Endothelial cell of umbilical vein (primary cell): Measurements from ENCODE around the gene FHIP1B. TPM values are rescaled to one million over a fixed set of nuclear protein-coding genes. Genes with fewer than 3 reads are reported as not detected.

Experiments
- BruUV-seq: library from RNA; stranded (reverse); fragments of 400-500 nt; replicated peaks from 2 replicates; lab custom pipeline; 2021; lab: Mats Ljungman, UMichigan
- CTCF ChIA-PET: fragments of 300-600, 350-600 bp; sonication (Branson Sonifier 250); formaldehyde crosslinking; loops from one replicate; lab custom pipeline; 2021; ENCODE audit warnings: antibody characterized with exemption, inconsistent platforms; lab: Charles Lee
- POLR2A ChIA-PET: fragments of 300-600, 350-600 bp; sonication (Branson Sonifier 250); formaldehyde crosslinking; loops from one replicate; lab custom pipeline; 2021; ENCODE audit warnings: antibody characterized with exemption, inconsistent platforms; lab: Charles Lee
- DNase-seq: peaks from one replicate; pipeline ENCODE4 v3.0.0-alpha.2; 2011; ENCODE audit warnings: low read depth, low spot score
- FAIRE-seq: peaks from 2 replicates; lab custom pipeline; 2011; peaks lifted over from hg19 to GRCh38; lab: Jason Lieb, UNC
- H2AFZ ChIP-seq: 2 replicates; pipeline ENCODE4 v1.6.0; 2012; ENCODE audit warnings: low read depth, low read length, control low read depth, inconsistent platforms
- H3K27ac ChIP-seq: 2 replicates; pipeline ENCODE4 v1.5.1; 2011; ENCODE audit warnings: low read depth, mild to moderate bottlenecking, control low read depth, low read length, moderate library complexity; ENCODE audit not compliant: insufficient read depth
- H3K27me3 ChIP-seq, 2 experiments: 2 replicates each; pipeline versions ENCODE4 v1.6.0 to v1.6.1; 2011; ENCODE audit warnings: low read length in 2 of 2, mixed read lengths in 1 of 2; ENCODE audit not compliant: control insufficient read depth in 2 of 2, insufficient read depth in 2 of 2
- H3K36me3 ChIP-seq, 2 experiments: 2 replicates in 1 of 2; 3 replicates in 1 of 2; pipeline ENCODE4 v1.5.1; 2011; ENCODE audit warnings: low read length in 2 of 2, mild to moderate bottlenecking in 1 of 2, moderate library complexity in 1 of 2; ENCODE audit not compliant: control insufficient read depth in 2 of 2, insufficient read depth in 2 of 2; ENCODE audit errors: extremely low read depth in 1 of 2
- H3K4me1 ChIP-seq: 3 replicates; pipeline ENCODE4 v1.5.1; 2011; ENCODE audit warnings: mild to moderate bottlenecking, low read length; ENCODE audit not compliant: control insufficient read depth, insufficient read depth; ENCODE audit errors: extremely low read depth
- H3K4me2 ChIP-seq: 2 replicates; pipeline ENCODE4 v1.6.1; 2011; ENCODE audit warnings: low read length, control low read depth, mixed read lengths; ENCODE audit not compliant: insufficient read depth
- H3K4me3 ChIP-seq, 3 experiments: fragments of 200-600 bp in 1 of 3; sonication (generic), shearing (Covaris generic) in 1 of 3; replicated peaks in 1 of 3; 2 replicates each; pipeline ENCODE4 v1.5.1; 2011 to 2016; ENCODE audit warnings: control low read depth in 3 of 3, low read length in 3 of 3, mild to moderate bottlenecking in 2 of 3, inconsistent platforms in 1 of 3, low read depth in 1 of 3, moderate library complexity in 1 of 3; ENCODE audit not compliant: insufficient read depth in 1 of 3
- H3K79me2 ChIP-seq: 2 replicates; pipeline ENCODE4 v1.6.0; 2012; ENCODE audit warnings: low read length, inconsistent platforms; ENCODE audit not compliant: control insufficient read depth, insufficient read depth
- H3K9ac ChIP-seq: replicated peaks from 2 replicates; pipeline ENCODE3; 2011; ENCODE audit warnings: low read length, control low read depth; ENCODE audit not compliant: insufficient read depth; ENCODE audit errors: extremely low read depth
- H3K9me1 ChIP-seq: replicated peaks from 3 replicates; pipeline ENCODE4 v1.6.0; 2011; ENCODE audit warnings: mild to moderate bottlenecking, low read length; ENCODE audit not compliant: control insufficient read depth, insufficient read depth; ENCODE audit errors: extremely low read depth
- H3K9me3 ChIP-seq: replicated peaks from 2 replicates; pipeline ENCODE4 v1.5.1; 2012; ENCODE audit warnings: low read length, inconsistent platforms; ENCODE audit not compliant: control insufficient read depth, insufficient read depth
- H4K20me1 ChIP-seq: replicated peaks from 2 replicates; pipeline ENCODE3; 2011; ENCODE audit warnings: mild to moderate bottlenecking, low read length; ENCODE audit not compliant: control insufficient read depth, insufficient read depth; ENCODE audit errors: extremely low read depth
- EZH2 ChIP-seq: IDR thresholded peaks from 2 replicates; pipeline ENCODE4 v1.6.1; 2012; ENCODE audit warnings: borderline replicate concordance, low read depth, mild to moderate bottlenecking, moderate library complexity, low read length, inconsistent platforms; ENCODE audit not compliant: severe bottlenecking
- FOS ChIP-seq: IDR thresholded peaks from 2 replicates; pipeline ENCODE4 v1.6.1; 2011; ENCODE audit warnings: mild to moderate bottlenecking, low read length, moderate library complexity, borderline replicate concordance; ENCODE audit not compliant: insufficient read depth
- GATA2 ChIP-seq: IDR thresholded peaks from 2 replicates; pipeline ENCODE4 v1.7.0; 2011; ENCODE audit warnings: low read depth, mild to moderate bottlenecking, moderate library complexity, mixed read lengths, low read length; ENCODE audit not compliant: insufficient read length, insufficient read depth
- JUN ChIP-seq: IDR thresholded peaks from 2 replicates; pipeline ENCODE4 v1.6.1; 2011; ENCODE audit warnings: borderline replicate concordance, low read depth; ENCODE audit not compliant: insufficient read length, insufficient read depth
- MYC ChIP-seq: IDR thresholded peaks from one replicate; pipeline ENCODE4 v1.6.1; 2011; ENCODE audit warnings: mild to moderate bottlenecking, low read depth, low read length
- POLR2A ChIP-seq: IDR thresholded peaks from 2 replicates; pipeline ENCODE4 v1.6.1; 2012; ENCODE audit warnings: low read depth, mild to moderate bottlenecking, control low read depth, low read length
- POLR2AphosphoS5 ChIP-seq: IDR thresholded peaks from 2 replicates; pipeline ENCODE4 v1.6.1; 2012; ENCODE audit warnings: low read depth, mild to moderate bottlenecking, control low read depth, low read length, moderate library complexity; ENCODE audit not compliant: insufficient read depth
- dilution Hi-C: fragments of 300-500 bp; cut with MboI; formaldehyde crosslinking; loops from one replicate; pipeline ENCODE4 v1.15.0; 2019; ENCODE audit warnings: low sequenced_read_pairs; ENCODE audit not compliant: extremely low pct_ligation_motif_present
- intact Hi-C: fragments of 100-400 bp; cut with micrococcal nuclease; formaldehyde crosslinking; loops from one replicate; pipeline ENCODE4 v1.10.0; 2022
- polyA plus RNA-seq, 4 experiments: library from polyadenylated mRNA; depleted of rRNA in 3 of 4; stranded (reverse) in 3 of 4; unstranded in 1 of 4; fragments of >200 nt; gene quantifications; 2 replicates each; pipeline versions ENCODE4 v1.2.1 to v1.2.3, GENCODE V29; 2011 to 2012; ENCODE audit warnings: missing spikeins in 1 of 4
- total RNA-seq: library from RNA; stranded (reverse); gene quantifications from 2 replicates; pipeline ENCODE4 v1.2.3, GENCODE V29; 2021
- TF ChIP-seq, protein P1 (sequence below), 2 donors: IDR thresholded peaks; 1 replicate in 1 of 2; 2 replicates in 1 of 2; pipeline ENCODE4 v1.5.1; 2011; ENCODE audit warnings: low read length in 2 of 2, mild to moderate bottlenecking in 2 of 2, moderate library complexity in 2 of 2, control low read depth in 1 of 2, inconsistent platforms in 1 of 2, low read depth in 1 of 2; ENCODE audit not compliant: insufficient read depth in 1 of 2; ENCODE audit errors: extremely low read depth in 1 of 2
- TF ChIP-seq, protein P2 (sequence below): IDR thresholded peaks from 2 replicates; pipeline ENCODE4 v1.6.1; 2011; ENCODE audit not compliant: insufficient read depth, insufficient read length

FHIP1B gene
- total and polyA plus RNA-seq, 2 donors (not counting 3 experiments of a cell fraction or from before 2014, with no cell fraction given), result 21.3 to 50.1 TPM

DNA sequence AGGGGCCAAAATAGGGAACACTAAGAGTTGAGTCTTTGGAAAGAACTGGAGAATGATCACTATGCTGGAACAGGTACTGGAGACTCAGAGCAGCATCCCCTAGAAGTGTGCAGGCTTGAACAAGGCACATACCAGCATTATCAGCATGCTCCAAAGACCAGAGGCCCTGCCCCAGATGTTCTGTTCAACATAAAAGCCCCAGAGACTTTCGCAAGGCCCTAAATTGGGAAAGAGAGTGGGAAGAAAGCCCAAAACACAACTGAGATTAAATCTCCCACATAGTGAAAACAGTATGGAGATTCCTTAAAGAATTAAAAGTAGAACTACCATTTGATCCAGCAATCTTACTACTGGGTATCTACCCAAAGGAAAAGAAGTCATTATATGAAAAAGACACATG lies 13.8 kb upstream of the FHIP1B start:
- H3K4me3 ChIP-seq, result no peak overlapping the region
- dilution Hi-C loops, result no loop called here
- H3K4me2 ChIP-seq, result no peak overlapping the region
- H2AFZ ChIP-seq, result no peak overlapping the region
- H3K9me3 ChIP-seq, result no peaks in the 10 kb centered on the region
- H3K9ac ChIP-seq, result no peak overlapping the region
- H4K20me1 ChIP-seq, result no peaks in the 10 kb centered on the region
- ChIA-PET POLR2A (no interaction called here), CTCF (interaction anchor here (4.9 kb wide), 1 partner anchor 105 kb away, joined by 92 read pairs; no protein-coding TSS in a partner anchor)
- no peak for TF ChIP-seq POLR2A
- no peak for TF ChIP-seq GATA2
- no peak for TF ChIP-seq MYC
- TF ChIP-seq, protein P1, sequence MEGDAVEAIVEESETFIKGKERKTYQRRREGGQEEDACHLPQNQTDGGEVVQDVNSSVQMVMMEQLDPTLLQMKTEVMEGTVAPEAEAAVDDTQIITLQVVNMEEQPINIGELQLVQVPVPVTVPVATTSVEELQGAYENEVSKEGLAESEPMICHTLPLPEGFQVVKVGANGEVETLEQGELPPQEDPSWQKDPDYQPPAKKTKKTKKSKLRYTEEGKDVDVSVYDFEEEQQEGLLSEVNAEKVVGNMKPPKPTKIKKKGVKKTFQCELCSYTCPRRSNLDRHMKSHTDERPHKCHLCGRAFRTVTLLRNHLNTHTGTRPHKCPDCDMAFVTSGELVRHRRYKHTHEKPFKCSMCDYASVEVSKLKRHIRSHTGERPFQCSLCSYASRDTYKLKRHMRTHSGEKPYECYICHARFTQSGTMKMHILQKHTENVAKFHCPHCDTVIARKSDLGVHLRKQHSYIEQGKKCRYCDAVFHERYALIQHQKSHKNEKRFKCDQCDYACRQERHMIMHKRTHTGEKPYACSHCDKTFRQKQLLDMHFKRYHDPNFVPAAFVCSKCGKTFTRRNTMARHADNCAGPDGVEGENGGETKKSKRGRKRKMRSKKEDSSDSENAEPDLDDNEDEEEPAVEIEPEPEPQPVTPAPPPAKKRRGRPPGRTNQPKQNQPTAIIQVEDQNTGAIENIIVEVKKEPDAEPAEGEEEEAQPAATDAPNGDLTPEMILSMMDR (IDR thresholded peaks at IDR 0.05; ENCODE audit: extremely low read depth in 1 of 2, insufficient read depth in 1 of 2, low read depth in 1 of 2, low read length in 2 of 2), result no peak
- TF ChIP-seq FOS, result no peak
- TF ChIP-seq, protein P2, sequence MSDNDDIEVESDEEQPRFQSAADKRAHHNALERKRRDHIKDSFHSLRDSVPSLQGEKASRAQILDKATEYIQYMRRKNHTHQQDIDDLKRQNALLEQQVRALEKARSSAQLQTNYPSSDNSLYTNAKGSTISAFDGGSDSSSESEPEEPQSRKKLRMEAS, result no peak
- TF ChIP-seq EZH2, result no peak
- TF ChIP-seq JUN, result no peak
- no peak for TF ChIP-seq POLR2AphosphoS5
- no peaks in the 10 kb centered on the region for H3K36me3 ChIP-seq
- no peaks in the 10 kb centered on the region for H3K79me2 ChIP-seq
- peaks cover 5% of the 10 kb centered on the region for H3K4me1 ChIP-seq
- no peaks in the 10 kb centered on the region for H3K9me1 ChIP-seq
- intact Hi-C loops, result no loop called here
- FAIRE-seq (no peak), DNase-seq (no peak)
- H3K27me3 ChIP-seq, result peaks cover 5 to 18% of the 10 kb centered on the region in 2 experiments
- H3K27ac ChIP-seq, result no peak overlapping the region
- BruUV-seq, result no TSS peak
